HG03066 (cell line): ENCODE results near the gene SIGLEC6.
"Not testable (repeated sequence)": the region's sequence is repeated elsewhere in the genome, so short reads cannot be mapped to it uniquely, and the experiment has no call there.

ENCODE experiments used
- ATAC-seq: cut with Tn5 transposase; IDR thresholded peaks from one replicate; pipeline ENCODE4 v1.9.1; 2021; ENCODE audit warnings: low read depth; ENCODE audit not compliant: unreplicated experiment

The SIGLEC6 gene

GRCh38 chr19:51513968-51514367 is 17.5 kb downstream of the SIGLEC6 start:
- no peak for ATAC-seq

GRCh38 chr19:51511353-51511752 is 20.1 kb downstream of the SIGLEC6 start:
- no peak for ATAC-seq

- no peak for ATAC-seq
Observed at GRCh38 chr19:51509823-51510660, 21.4 kb downstream of the SIGLEC6 start.

- ATAC-seq = no peak
Observed at GRCh38 chr19:51508059-51508733, 23.3 kb downstream of the SIGLEC6 start.

- no peak for ATAC-seq
Observed at GRCh38 chr19:51507640-51508058, 23.8 kb downstream of the SIGLEC6 start.

GRCh38 chr19:51507192-51507591 is 24.3 kb downstream of the SIGLEC6 start:
- no peak for ATAC-seq

GRCh38 chr19:51505904-51506303 is 25.6 kb downstream of the SIGLEC6 start:
- no peak for ATAC-seq

GRCh38 chr19:51503896-51504295 is 27.6 kb downstream of the SIGLEC6 start:
- no peak for ATAC-seq

- no peak for ATAC-seq
Observed at GRCh38 chr19:51503286-51503817, 28.1 kb downstream of the SIGLEC6 start.

- no peak for ATAC-seq
Observed at GRCh38 chr19:51501594-51502263, 29.7 kb downstream of the SIGLEC6 start, which contains the start of gene SIGLEC12. Gene SIGLEC12, minus strand, starts transcription at chr19:51501800. Its CDS starts 67 bp downstream, at chr19:51501733.

- not testable (repeated sequence) for ATAC-seq
Observed at GRCh38 chr19:51500931-51501330, 30.5 kb downstream of the SIGLEC6 start.

- no peak for ATAC-seq
Observed at GRCh38 chr19:51497666-51498065, 33.8 kb downstream of the SIGLEC6 start.

- no peak for ATAC-seq
Observed at GRCh38 chr19:51493776-51494175, 37.7 kb downstream of the SIGLEC6 start.

- ATAC-seq = no peak
Observed at GRCh38 chr19:51491586-51491985, 39.9 kb downstream of the SIGLEC6 start.

GRCh38 chr19:51490676-51491075 is 40.8 kb downstream of the SIGLEC6 start:
- no peak for ATAC-seq

- no peak for ATAC-seq
Observed at GRCh38 chr19:51489113-51489512, 42.4 kb downstream of the SIGLEC6 start.

GRCh38 chr19:51488491-51488890 is 43.0 kb downstream of the SIGLEC6 start:
- ATAC-seq = no peak

GRCh38 chr19:51485960-51486660 is 45.4 kb downstream of the SIGLEC6 start:
- no peak for ATAC-seq

- no peak for ATAC-seq
Observed at GRCh38 chr19:51480590-51480989, 50.9 kb downstream of the SIGLEC6 start.
